Nephron (organoid): ENCODE measurements around the gene TMEM95.

Experiments used
- H3K27ac Mint-ChIP-seq, 3 experiments: 2 replicates each; pipeline ENCODE4 v1.8.0; 2020; ENCODE audit warnings: mixed read lengths in 3 of 3, mild to moderate bottlenecking in 2 of 3, moderate library complexity in 1 of 3
- H3K27me3 Mint-ChIP-seq: 2 replicates; pipeline ENCODE4 v1.8.0; 2021; ENCODE audit warnings: low read depth, mild to moderate bottlenecking, moderate library complexity, mixed read lengths
- H3K36me3 Mint-ChIP-seq: 2 replicates; pipeline ENCODE4 v1.8.0; 2020; ENCODE audit warnings: low read depth, mixed read lengths
- H3K4me1 Mint-ChIP-seq: 2 replicates; pipeline ENCODE4 v1.8.0; 2020; ENCODE audit warnings: mixed read lengths
- H3K4me3 Mint-ChIP-seq, 3 experiments: 2 replicates each; pipeline ENCODE4 v1.8.0; 2020; ENCODE audit warnings: mild to moderate bottlenecking in 3 of 3, mixed read lengths in 3 of 3, moderate library complexity in 2 of 3
- H3K9me3 Mint-ChIP-seq: 2 replicates; pipeline ENCODE4 v1.8.0; 2020; ENCODE audit warnings: mixed read lengths
- CTCF ChIP-seq, 3 experiments: fragments of 200-600 bp; sonication (generic); IDR thresholded peaks; one replicate each; pipeline ENCODE4 v1.5.0; 2021; ENCODE audit warnings: antibody characterized with exemption in 3 of 3; ENCODE audit not compliant: unreplicated experiment in 3 of 3

Gene TMEM95

DNA sequence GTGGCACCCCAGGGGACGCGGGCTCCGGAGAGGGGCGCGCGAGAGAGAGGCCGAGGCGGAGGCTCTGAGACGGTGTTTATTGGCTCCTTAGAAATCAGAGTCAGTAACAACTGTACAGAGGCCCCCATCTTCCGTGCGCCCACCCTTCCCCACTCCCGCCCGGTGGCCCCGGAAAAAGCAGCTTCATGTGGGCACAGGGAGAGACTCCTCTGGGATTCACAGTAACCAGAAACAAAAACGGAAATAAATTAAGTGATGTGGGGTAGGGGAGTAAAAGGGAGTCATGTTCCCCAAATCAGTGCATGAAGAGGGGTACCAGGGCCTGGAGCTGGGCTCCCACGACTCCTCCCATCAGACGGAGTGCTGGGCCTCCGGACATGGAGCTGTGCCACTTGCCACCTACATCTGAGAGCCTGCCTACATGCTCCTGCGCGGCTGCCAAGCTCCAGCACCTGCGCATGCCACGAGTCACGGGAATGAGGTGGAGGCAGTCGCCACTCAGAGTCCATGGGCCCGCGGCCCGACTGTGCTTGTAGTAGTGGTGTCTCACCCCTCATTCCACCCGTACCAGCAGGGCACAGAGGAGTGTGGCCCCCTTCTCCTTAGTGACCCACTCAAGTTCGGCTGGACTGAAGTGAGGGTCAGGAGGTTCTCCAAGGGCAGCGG is 39.3 kb upstream of the TMEM95 start:
- Mint-ChIP-seq H3K9me3 (no peaks in the 10 kb centered on the region), H3K4me3 (peak overlapping the region; percentile 86 to 90 (median 87)), H3K4me1 (peaks cover 33% of the 10 kb centered on the region), H3K27me3 (no peaks in the 10 kb centered on the region), H3K27ac (peak overlapping the region; percentile 78 to 98 (median 85)), H3K36me3 (peaks cover 51% of the 10 kb centered on the region)
- TF ChIP-seq CTCF (IDR thresholded peaks at IDR 0.05; ENCODE audit: unreplicated experiment in 3 of 3), result no peak

- H3K27me3 Mint-ChIP-seq, result no peaks in the 10 kb centered on the region
- H3K4me1 Mint-ChIP-seq, result peaks cover 25% of the 10 kb centered on the region
- no peak for TF ChIP-seq CTCF (IDR thresholded peaks at IDR 0.05; ENCODE audit: unreplicated experiment in 3 of 3)
- H3K9me3 Mint-ChIP-seq, result no peaks in the 10 kb centered on the region
- H3K27ac Mint-ChIP-seq, result peak overlapping the region in 2 of 3 experiments; percentile 63 to 74
- H3K36me3 Mint-ChIP-seq, result peaks cover 52% of the 10 kb centered on the region
- H3K4me3 Mint-ChIP-seq, result peak overlapping the region; percentile 70 to 85 (median 82)
These were observed 37.7 kb upstream of the TMEM95 start for GRCh38 chr17:7317161-7317803.

- Mint-ChIP-seq H3K4me1 (peaks cover 16% of the 10 kb centered on the region), H3K27ac (no peak overlapping the region), H3K36me3 (peaks cover 50% of the 10 kb centered on the region), H3K4me3 (peak overlapping the region; percentile 44 to 85 (median 70)), H3K27me3 (no peaks in the 10 kb centered on the region), H3K9me3 (no peaks in the 10 kb centered on the region)
- no peak for TF ChIP-seq CTCF (IDR thresholded peaks at IDR 0.05; ENCODE audit: unreplicated experiment in 3 of 3)
These were observed 36.7 kb upstream of the TMEM95 start for GRCh38 chr17:7318121-7318860.

GRCh38 chr17:7321466-7321865 is 33.5 kb upstream of the TMEM95 start:
- no peaks in the 10 kb centered on the region for H3K27me3 Mint-ChIP-seq
- no peak overlapping the region for H3K27ac Mint-ChIP-seq
- no peaks in the 10 kb centered on the region for H3K9me3 Mint-ChIP-seq
- H3K36me3 Mint-ChIP-seq, result peaks cover 40% of the 10 kb centered on the region
- TF ChIP-seq CTCF (IDR thresholded peaks at IDR 0.05; ENCODE audit: unreplicated experiment in 3 of 3), result no peak
- peaks cover 2% of the 10 kb centered on the region for H3K4me1 Mint-ChIP-seq
- H3K4me3 Mint-ChIP-seq, result peak overlapping the region in 1 of 3 experiments; percentile 10

GRCh38 chr17:7322520-7323194 is 32.3 kb upstream of the TMEM95 start:
- H3K4me3 Mint-ChIP-seq, result no peak overlapping the region
- no peak overlapping the region for H3K27ac Mint-ChIP-seq
- peaks cover 34% of the 10 kb centered on the region for H3K36me3 Mint-ChIP-seq
- H3K4me1 Mint-ChIP-seq, result peaks cover 2% of the 10 kb centered on the region
- no peaks in the 10 kb centered on the region for H3K27me3 Mint-ChIP-seq
- no peak for TF ChIP-seq CTCF (IDR thresholded peaks at IDR 0.05; ENCODE audit: unreplicated experiment in 3 of 3)
- no peaks in the 10 kb centered on the region for H3K9me3 Mint-ChIP-seq
